Hindlimb muscle (tissue), 1 donor: ENCODE measurements around the gene GRK7. TPM values are rescaled to one million over a fixed set of nuclear protein-coding genes. Genes with fewer than 3 reads are reported as not detected.
"Not testable (repeated sequence)": the region's sequence is repeated elsewhere in the genome, so short reads cannot be mapped to it uniquely, and the experiment has no call there.

Experiments used
- DNase-seq: peaks from one replicate; pipeline ENCODE4 v3.0.0-alpha.2; 2013
- polyA plus RNA-seq: library from polyadenylated mRNA; unstranded; fragments of 120-200 nt; gene quantifications from one replicate; pipeline ENCODE4 v1.2.1, GENCODE V29; 2013; ENCODE audit not compliant: insufficient read length

The GRK7 gene
- polyA plus RNA-seq, 1 donor: not detected

DNA sequence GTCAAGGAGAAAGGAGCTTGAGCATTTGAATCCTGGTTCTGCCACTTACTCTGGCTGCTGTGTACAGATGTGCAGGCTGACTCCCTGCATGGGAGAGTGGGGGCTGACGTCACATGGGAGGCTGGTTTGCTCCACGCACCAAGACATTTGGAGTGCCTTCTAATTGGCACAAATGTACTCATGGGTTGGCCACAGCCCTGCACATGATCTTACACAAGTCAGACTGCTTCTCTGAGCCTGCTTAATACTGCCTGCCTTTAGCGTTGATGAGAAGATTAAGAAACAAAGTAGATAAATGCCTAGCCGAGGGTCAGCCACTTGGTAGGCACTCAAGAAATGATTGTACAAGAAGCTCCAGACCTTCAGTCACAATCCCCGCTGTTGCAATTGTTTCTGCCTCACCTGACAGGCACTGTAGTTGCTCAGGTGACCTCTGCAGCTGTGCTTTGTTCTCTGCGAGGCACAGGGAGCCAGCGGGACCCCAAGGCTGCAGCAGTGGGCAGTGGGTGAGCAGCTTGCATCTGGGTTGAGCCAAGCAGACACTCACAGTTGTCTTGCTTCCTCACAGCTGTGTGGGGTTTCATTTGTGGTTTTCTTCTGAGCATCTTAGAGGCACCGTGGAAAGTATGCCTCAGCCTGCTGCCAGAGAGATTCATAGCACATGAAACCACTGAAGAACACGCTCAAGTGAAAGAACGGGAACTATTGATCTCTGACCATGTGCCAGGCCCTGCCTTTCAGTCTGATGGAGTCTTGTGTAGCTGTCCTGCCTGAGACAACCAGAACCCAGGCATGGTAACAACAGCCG lies 33.1 kb downstream of the GRK7 start:
- DNase-seq: peak; percentile 23

GRCh38 chr3:141796889-141797781 lies 33.9 kb downstream of the GRK7 start:
- DNase-seq: peak; percentile 73

GRCh38 chr3:141797819-141798447 lies 34.7 kb downstream of the GRK7 start:
- no peak for DNase-seq

- DNase-seq: peak; percentile 26
Measured at GRCh38 chr3:141798448-141798845, 35.2 kb downstream of the GRK7 start.

DNA sequence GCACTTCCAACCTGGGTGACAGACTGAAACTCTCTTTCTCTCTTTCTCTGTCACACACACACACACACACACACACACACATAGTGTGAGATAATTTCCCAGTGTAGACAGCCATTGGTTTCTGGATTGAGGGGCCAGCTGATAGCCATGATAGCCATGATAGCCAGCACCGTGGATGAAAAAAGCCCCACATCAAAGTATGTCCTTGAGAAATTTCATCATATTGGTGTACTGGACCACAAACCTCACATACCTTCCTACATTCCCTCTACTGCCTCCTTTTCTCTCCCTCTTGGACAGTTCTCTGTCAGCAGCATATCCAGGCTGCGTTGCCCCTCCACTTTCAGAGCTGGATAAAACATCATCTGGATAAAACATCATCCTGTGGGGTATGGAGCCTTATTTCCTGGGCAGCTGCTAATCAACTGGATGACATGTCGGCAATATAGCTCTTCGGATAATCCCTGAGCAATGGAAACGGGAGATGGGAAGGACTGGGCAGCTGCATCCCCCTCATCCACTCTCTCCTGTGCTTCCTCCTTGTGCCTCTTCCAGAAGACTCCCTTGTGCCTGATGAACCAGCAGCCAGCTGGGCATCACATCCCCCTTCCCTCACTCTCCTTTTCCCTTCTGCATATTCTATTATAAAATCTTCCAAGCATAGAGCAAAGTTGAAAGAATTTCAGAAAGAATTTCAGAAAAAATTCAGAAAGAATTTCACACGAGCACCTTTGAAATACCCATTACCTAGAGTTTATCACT lies 39.3 kb downstream of the GRK7 start:
- no peak for DNase-seq

GRCh38 chr3:141803538-141803937 lies 40.3 kb downstream of the GRK7 start:
- DNase-seq: not testable (repeated sequence)

DNA sequence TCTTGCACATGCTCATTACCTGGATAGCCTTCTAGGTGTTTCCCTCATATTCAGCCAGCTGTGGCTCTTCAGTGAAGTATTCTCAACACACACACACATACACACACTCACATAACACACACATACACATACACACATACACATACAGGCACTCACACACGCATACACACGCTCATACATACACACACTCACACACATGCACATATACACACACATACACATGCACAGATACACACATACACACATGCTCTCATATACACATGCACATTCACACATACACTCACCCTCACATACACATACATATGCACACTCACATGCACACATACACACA lies 41.2 kb downstream of the GRK7 start:
- no peak for DNase-seq

DNA sequence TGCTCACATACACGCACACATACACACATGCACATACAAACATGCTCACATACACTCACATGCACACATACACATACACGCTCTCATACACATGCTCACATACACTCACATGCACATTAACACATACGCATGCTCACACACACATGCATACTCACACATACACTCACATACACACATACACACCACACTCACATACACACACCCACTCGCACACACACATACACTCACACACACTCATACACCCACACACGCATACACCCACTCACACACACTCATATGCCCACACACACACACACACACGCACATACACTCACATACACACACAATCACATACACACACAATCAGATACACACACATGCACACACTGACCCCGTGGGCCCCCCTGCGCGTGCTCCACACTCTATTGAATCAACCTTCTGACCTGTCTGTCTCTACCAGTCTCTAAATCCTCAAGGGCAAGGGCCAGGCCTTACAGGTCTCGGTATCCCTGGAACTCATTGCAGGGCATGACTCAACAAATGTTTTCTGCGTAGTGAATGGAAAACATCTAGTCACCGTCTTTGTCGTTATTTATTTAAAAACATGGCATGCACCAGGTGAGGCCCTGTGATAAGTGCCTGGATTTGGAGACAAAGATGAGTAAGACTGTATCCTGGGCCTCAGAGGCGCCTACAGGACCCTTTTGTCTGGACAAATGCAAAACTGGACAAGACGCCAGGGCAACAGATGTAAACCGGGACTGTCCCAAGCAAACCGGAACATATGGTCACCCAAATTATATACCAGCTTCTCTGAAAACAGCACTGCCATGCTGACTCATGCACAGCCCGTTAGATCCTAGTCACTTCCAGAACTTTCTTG lies 41.8 kb downstream of the GRK7 start:
- DNase-seq: no peak

GRCh38 chr3:141807277-141808033 lies 44.2 kb downstream of the GRK7 start:
- DNase-seq: no peak

- DNase-seq: no peak
Measured at GRCh38 chr3:141808586-141808985, 45.4 kb downstream of the GRK7 start.

- no peak for DNase-seq
Measured at GRCh38 chr3:141810161-141810560, 47.0 kb downstream of the GRK7 start.

- DNase-seq: no peak
Measured at GRCh38 chr3:141811348-141811747, 48.1 kb downstream of the GRK7 start.

- peak; percentile 15 for DNase-seq
Measured at GRCh38 chr3:141812084-141812483, 48.9 kb downstream of the GRK7 start.

GRCh38 chr3:141812586-141812985 lies 49.4 kb downstream of the GRK7 start:
- no peak for DNase-seq

Other genes starting within 250 kb of the GRK7 start
- 83.4 TPM for gene RNF7, start 25.1 kb upstream of the GRK7 start, polyA plus RNA-seq
- gene ATP1B3, start 113.2 kb downstream of the GRK7 start, polyA plus RNA-seq: 89.0 TPM